ENCODE data around the gene FRAT1. TPM values are rescaled to one million over a fixed set of nuclear protein-coding genes. Genes with fewer than 3 reads are reported as not detected.

Gene FRAT1
- total and polyA plus RNA-seq, 2 of the 8 experiments (the other 6 are each of a cell fraction or from before 2014, with no cell fraction given) = 1.9 to 5.2 TPM

GRCh38 chr10:97325754-97326153 is 6.7 kb downstream of the FRAT1 start:
- H3K4me1 ChIP-seq (replicated peaks in 1 of 4; ENCODE audit: control insufficient read depth in 3 of 4, insufficient read depth in 4 of 4, low read length in 3 of 4) = peaks cover 0 to 19% (median 9%) of the 10 kb centered on the region in 4 experiments; a peak in 6 of 7 replicates
- H3K79me2 ChIP-seq (ENCODE audit: control insufficient read depth in 1 of 2, insufficient read depth in 2 of 2, low read length in 2 of 2) = peaks cover 6 to 22% of the 10 kb centered on the region in 2 experiments; a peak in 3 of 4 replicates
- 78% methylated on average over 9 of the region's 9 CpGs; no CpG with 5 or more reads in 1 of the 2 experiments for WGBS, 2 experiments (ENCODE audit: extremely low coverage in 1 of 2, insufficient coverage in 1 of 2, insufficient read length in 1 of 2, insufficient replicate concordance in 2 of 2, low coverage in 1 of 2, low lambda C conversion rate in 2 of 2, missing lambda C conversion rate in 1 of 2)
- no peaks in the 10 kb centered on the region for H3K9me3 ChIP-seq (ENCODE audit: insufficient read depth in 2 of 2, low read depth in 1 of 2, low read length in 1 of 2)
- no peak for TF ChIP-seq CHD1 (IDR thresholded peaks at IDR 0.05; ENCODE audit: low read depth, low read length)
- TF ChIP-seq TAF7 (optimal IDR thresholded peaks at IDR 0.05; ENCODE audit: borderline replicate concordance, low read depth, low read length) = no peak
- no peak for TF ChIP-seq JUN (IDR thresholded peaks at IDR 0.05; ENCODE audit: low read depth, low read length)
- no peak for TF ChIP-seq FOSL1 (IDR thresholded peaks at IDR 0.05; ENCODE audit: insufficient read depth, low read depth, low read length)
- no peak for TF ChIP-seq YY1 (IDR thresholded peaks at IDR 0.05; ENCODE audit: low read depth, low read length)
- TF ChIP-seq POLR2A (IDR thresholded peaks at IDR 0.05; ENCODE audit: control extremely low read depth in 1 of 2, low read depth in 2 of 2, low read length in 2 of 2) = 0 out of 3 replicates have a peak, but pooled peaks of 1 of the 2 experiments have one; percentile 20
- peaks cover 3 to 13% (median 11%) of the 10 kb centered on the region in 4 experiments for H3K27me3 ChIP-seq (replicated peaks in 1 of 4; ENCODE audit: control insufficient read depth in 3 of 4, extremely low read depth in 1 of 4, insufficient read depth in 3 of 4, low read length in 3 of 4)
- FAIRE-seq = no peak
- H4K5ac ChIP-seq (ENCODE audit: insufficient read length, low read depth, low read length) = no peak overlapping the region
- H3K9ac ChIP-seq (replicated peaks in 1 of 4; ENCODE audit: extremely low read depth in 1 of 4, low read depth in 3 of 4, low read length in 3 of 4) = no peak overlapping the region
- peaks cover 7% of the 10 kb centered on the region; the same call in 1 of the 2 replicates for H3K79me1 ChIP-seq (ENCODE audit: low read depth, low read length)
- H3K4ac ChIP-seq (replicated peaks; ENCODE audit: insufficient read length, low read depth, low read length) = no peak overlapping the region
- no peak overlapping the region for H2BK15ac ChIP-seq (ENCODE audit: low read length)
- H3K4me3 ChIP-seq (ENCODE audit: extremely low read depth in 1 of 4, insufficient read depth in 2 of 4, low read depth in 3 of 4, low read length in 4 of 4) = no peak overlapping the region
- ChIA-PET POLR2A (ENCODE audit: partially characterized antibody) (interaction anchor here (1.2 to 5.5 kb wide), 6 partner anchors 7 to 35 kb away, joined by 3 to 75 read pairs (median 5); partner anchors contain the start of gene FRAT2), CTCF (ENCODE audit: partially characterized antibody) (interaction anchor here (1.0 to 2.4 kb wide), 5 partner anchors 11 to 48 kb away, joined by 3 to 9 read pairs (median 4); no protein-coding TSS in a partner anchor)
- no peak overlapping the region for H2BK5ac ChIP-seq (ENCODE audit: low read depth, low read length)
- no peak overlapping the region for H3K56ac ChIP-seq (replicated peaks; ENCODE audit: insufficient read length, low read depth, low read length)
- DNase-seq (ENCODE audit: low read depth in 1 of 2, low spot score in 2 of 2) = no peak
- no peak overlapping the region for H3K4me2 ChIP-seq (ENCODE audit: insufficient read depth in 1 of 2, low read depth in 2 of 2, low read length in 2 of 2)
- H3K14ac ChIP-seq (ENCODE audit: insufficient read length) = no peak overlapping the region
- H2BK20ac ChIP-seq (ENCODE audit: low read length) = no peak overlapping the region
- H3K27ac ChIP-seq (ENCODE audit: low read depth, low read length) = no peak overlapping the region
- H2AK5ac ChIP-seq (ENCODE audit: low read depth, low read length) = no peak overlapping the region
- H2BK12ac ChIP-seq (ENCODE audit: low read depth, low read length) = no peak overlapping the region
- no peak overlapping the region for H3K23ac ChIP-seq (ENCODE audit: insufficient read length)
- peaks cover 2 to 25% (median 7%) of the 10 kb centered on the region in 4 experiments; a peak in 5 of 8 replicates for H3K36me3 ChIP-seq (ENCODE audit: control insufficient read depth in 2 of 4, insufficient read depth in 4 of 4, low read length in 3 of 4)
- no peak overlapping the region for H4K91ac ChIP-seq (replicated peaks; ENCODE audit: insufficient read length, low read length)
- no peak overlapping the region for H2AFZ ChIP-seq (ENCODE audit: low read length)
- peaks cover 5 to 6% of the 10 kb centered on the region in 2 experiments for H4K20me1 ChIP-seq (replicated peaks in 1 of 2; ENCODE audit: control insufficient read depth in 1 of 2, insufficient read depth in 2 of 2, low read length in 2 of 2)
- no peak overlapping the region for H3K18ac ChIP-seq (ENCODE audit: extremely low read depth, low read length)
- H2BK120ac ChIP-seq (replicated peaks; ENCODE audit: low read depth, low read length) = no peak overlapping the region
- peaks cover 3% of the 10 kb centered on the region; the same call in 1 of the 2 replicates for H3K23me2 ChIP-seq (ENCODE audit: low read depth, low read length)
- no peak overlapping the region for H4K8ac ChIP-seq (ENCODE audit: extremely low read depth, insufficient read depth, low read length)

Measured in H1 (cell line).